ENCODE data around the gene SOWAHA. TPM values are rescaled to one million over a fixed set of nuclear protein-coding genes. Genes with fewer than 3 reads are reported as not detected.
"Not testable (repeated sequence)": the region's sequence is repeated elsewhere in the genome, so short reads cannot be mapped to it uniquely, and the experiment has no call there.

The SOWAHA gene
- total and polyA plus RNA-seq, 10 of the 15 experiments (the other 5 are each of a cell fraction or from before 2014, with no cell fraction given): 0.02 to 0.37 (median 0.05) TPM; not detected in 4

- H3K4me1 ChIP-seq (ENCODE audit: control insufficient read depth, insufficient read depth, low read length); H2AFZ ChIP-seq (ENCODE audit: control insufficient read depth, low read depth, low read length); H3K9ac ChIP-seq (ENCODE audit: control insufficient read depth, insufficient read depth, low read length); DNase-seq (ENCODE audit: low read depth, low spot score); H3K79me2 ChIP-seq (ENCODE audit: control insufficient read depth, insufficient read depth, low read length); H3K4me3 ChIP-seq; H3K9me3 ChIP-seq (replicated peaks; ENCODE audit: control insufficient read depth, insufficient read depth, low read length); H4K20me1 ChIP-seq (ENCODE audit: control insufficient read depth, insufficient read depth); FAIRE-seq; ATAC-seq; H3K27ac ChIP-seq (ENCODE audit: control insufficient read depth, insufficient read depth); intact Hi-C loops (cut with micrococcal nuclease; ENCODE audit: unreplicated experiment); H3K36me3 ChIP-seq (ENCODE audit: control insufficient read depth in 2 of 2, insufficient read depth in 2 of 2, low read length in 1 of 2); H3K27me3 ChIP-seq (replicated peaks in 1 of 2; ENCODE audit: control insufficient read depth in 2 of 2, insufficient read depth in 2 of 2, low read length in 1 of 2); BruUV-seq (replicated peaks); in situ Hi-C loops (cut with MboI); H3K4me2 ChIP-seq (ENCODE audit: control insufficient read depth, insufficient read depth): not testable (repeated sequence)
- ChIA-PET POLR2A (interaction anchor here (0.9 to 1.1 kb wide), 3 partner anchors 15 to 48 kb away, joined by 3 to 10 read pairs (median 3); no protein-coding TSS in a partner anchor), RAD21 (ENCODE audit: unreplicated experiment) (interaction anchor here (1.0 to 2.9 kb wide), 10 partner anchors 15 to 296 kb away, joined by 3 to 27 read pairs (median 8); no protein-coding TSS in a partner anchor), SMC1A (ENCODE audit: uncharacterized antibody, unreplicated experiment) (interaction anchor here (0.7 to 5.5 kb wide), 19 partner anchors 10 to 463 kb away, joined by 3 to 44 read pairs (median 4); partner anchors contain the start of gene SEPTIN8), CTCF (interaction anchor here (0.6 to 5.8 kb wide), 20 partner anchors 10 to 428 kb away, joined by 3 to 50 read pairs (median 4); partner anchors contain the start of genes CCNI2 and IL13)
- WGBS (ENCODE audit: insufficient coverage, insufficient replicate concordance, low lambda C conversion rate, missing lambda C conversion rate): 43% methylated on average over 5 of the region's 5 CpGs
Observed at GRCh38 chr5:132802685-132803066, 10.4 kb upstream of the SOWAHA start.

- FAIRE-seq; H3K4me2 ChIP-seq (ENCODE audit: control insufficient read depth, insufficient read depth); intact Hi-C loops (cut with micrococcal nuclease; ENCODE audit: unreplicated experiment); H3K4me1 ChIP-seq (ENCODE audit: control insufficient read depth, insufficient read depth, low read length); BruUV-seq (replicated peaks); H3K9me3 ChIP-seq (replicated peaks; ENCODE audit: control insufficient read depth, insufficient read depth, low read length); H2AFZ ChIP-seq (ENCODE audit: control insufficient read depth, low read depth, low read length); DNase-seq (ENCODE audit: low read depth, low spot score); H3K79me2 ChIP-seq (ENCODE audit: control insufficient read depth, insufficient read depth, low read length); H3K36me3 ChIP-seq (ENCODE audit: control insufficient read depth in 2 of 2, insufficient read depth in 2 of 2, low read length in 1 of 2); H3K27ac ChIP-seq (ENCODE audit: control insufficient read depth, insufficient read depth); H3K4me3 ChIP-seq; in situ Hi-C loops (cut with MboI); H3K9ac ChIP-seq (ENCODE audit: control insufficient read depth, insufficient read depth, low read length); H4K20me1 ChIP-seq (ENCODE audit: control insufficient read depth, insufficient read depth); H3K27me3 ChIP-seq (replicated peaks in 1 of 2; ENCODE audit: control insufficient read depth in 2 of 2, insufficient read depth in 2 of 2, low read length in 1 of 2); ATAC-seq: not testable (repeated sequence)
- WGBS (ENCODE audit: insufficient coverage, insufficient replicate concordance, low lambda C conversion rate, missing lambda C conversion rate): 80% methylated on average over 1 of the region's 1 CpG
- ChIA-PET CTCF (interaction anchor here (1.1 to 9.0 kb wide), 3 partner anchors 15 to 49 kb away, joined by 3 to 159 read pairs (median 50); partner anchors contain the start of gene SHROOM1), RAD21 (ENCODE audit: unreplicated experiment) (interaction anchor here (1.0 kb wide), 1 partner anchor 16 kb away, joined by 3 read pairs; no protein-coding TSS in a partner anchor), POLR2A (interaction anchor here (6.2 kb wide), 1 partner anchor 15 kb away, joined by 41 read pairs; no protein-coding TSS in a partner anchor), SMC1A (ENCODE audit: uncharacterized antibody, unreplicated experiment) (interaction anchor here (1.1 to 5.5 kb wide), 3 partner anchors 14 to 50 kb away, joined by 4 to 44 read pairs (median 5); no protein-coding TSS in a partner anchor)
- peak; percentile 65; the same call in 1 of the 2 replicates for TF ChIP-seq SPI1 (IDR thresholded peaks at IDR 0.05; ENCODE audit: borderline replicate concordance, insufficient read depth, low read depth, low read length)
- 0 out of 2 replicates have a peak, but pooled peaks have one; percentile 36 for TF ChIP-seq DPF2 (IDR thresholded peaks at IDR 0.05)
- 0 out of 2 replicates have a peak, but pooled peaks have one; percentile 23 for TF ChIP-seq ATF7 (IDR thresholded peaks at IDR 0.05; ENCODE audit: low read depth)
- TF ChIP-seq IKZF2 (IDR thresholded peaks at IDR 0.05): peak; percentile 33 to 48; a peak in 3 of 4 replicates
- TF ChIP-seq MTA2 (IDR thresholded peaks at IDR 0.05; ENCODE audit: low read depth): peak; percentile 32; the same call in 1 of the 2 replicates
Observed at GRCh38 chr5:132804219-132804618, 8.9 kb upstream of the SOWAHA start.

GRCh38 chr5:132805872-132806271, 7.2 kb upstream of the SOWAHA start:
- H3K79me2 ChIP-seq (ENCODE audit: control insufficient read depth, insufficient read depth, low read length); H3K27me3 ChIP-seq (replicated peaks in 1 of 2; ENCODE audit: control insufficient read depth in 2 of 2, insufficient read depth in 2 of 2, low read length in 1 of 2); FAIRE-seq; H3K36me3 ChIP-seq (ENCODE audit: control insufficient read depth in 2 of 2, insufficient read depth in 2 of 2, low read length in 1 of 2); H2AFZ ChIP-seq (ENCODE audit: control insufficient read depth, low read depth, low read length); H3K4me2 ChIP-seq (ENCODE audit: control insufficient read depth, insufficient read depth); intact Hi-C loops (cut with micrococcal nuclease; ENCODE audit: unreplicated experiment); BruUV-seq (replicated peaks); ATAC-seq; H3K4me3 ChIP-seq; H3K27ac ChIP-seq (ENCODE audit: control insufficient read depth, insufficient read depth); DNase-seq (ENCODE audit: low read depth, low spot score); H4K20me1 ChIP-seq (ENCODE audit: control insufficient read depth, insufficient read depth); H3K9ac ChIP-seq (ENCODE audit: control insufficient read depth, insufficient read depth, low read length); H3K9me3 ChIP-seq (replicated peaks; ENCODE audit: control insufficient read depth, insufficient read depth, low read length); in situ Hi-C loops (cut with MboI); H3K4me1 ChIP-seq (ENCODE audit: control insufficient read depth, insufficient read depth, low read length): not testable (repeated sequence)
- CTCF ChIA-PET: interaction anchor here (5.8 to 9.0 kb wide), 2 partner anchors 13 to 51 kb away, joined by 50 to 159 read pairs; no protein-coding TSS in a partner anchor
- WGBS (ENCODE audit: insufficient coverage, insufficient replicate concordance, low lambda C conversion rate, missing lambda C conversion rate): 58% methylated on average over 5 of the region's 6 CpGs
- SMC1A ChIA-PET (ENCODE audit: uncharacterized antibody, unreplicated experiment): interaction anchor here (0.9 to 4.6 kb wide), 4 partner anchors 12 to 53 kb away, joined by 3 to 57 read pairs (median 4); no protein-coding TSS in a partner anchor
- POLR2A ChIA-PET: interaction anchor here (1.8 to 6.2 kb wide), 2 partner anchors 13 to 53 kb away, joined by 6 to 41 read pairs; no protein-coding TSS in a partner anchor
- RAD21 ChIA-PET (ENCODE audit: unreplicated experiment): interaction anchor here (0.6 to 6.5 kb wide), 3 partner anchors 12 to 54 kb away, joined by 5 to 106 read pairs (median 17); no protein-coding TSS in a partner anchor

Measured in GM12878 (cell line).